Hepatocyte (in vitro differentiated cells): ENCODE data around the gene E2F1.

Experiments
- CTCF ChIP-seq: fragments of 200-600 bp; sonication (generic); IDR thresholded peaks from 2 replicates; pipeline ENCODE4 v1.5.1; 2016; ENCODE audit warnings: antibody characterized with exemption, mild to moderate bottlenecking; ENCODE audit not compliant: poor library complexity
- EZH2 ChIP-seq: fragments of 200-600 bp; sonication (generic); IDR thresholded peaks from 2 replicates; pipeline ENCODE4 v1.6.1; 2016; ENCODE audit warnings: antibody characterized with exemption, mild to moderate bottlenecking, borderline replicate concordance

GRCh38 chr20:33658929-33659328 lies 27.3 kb downstream of the E2F1 start:
- TF ChIP-seq EZH2 (no peak), CTCF (no peak)
